ENCODE results near the gene TMTC2. TPM values are rescaled to one million over a fixed set of nuclear protein-coding genes. Genes with fewer than 3 reads are reported as not detected.

Gene TMTC2
- total and polyA plus RNA-seq, 2 donors (not counting 3 experiments of a cell fraction or from before 2014, with no cell fraction given), result 4.1 to 7.8 TPM

DNA sequence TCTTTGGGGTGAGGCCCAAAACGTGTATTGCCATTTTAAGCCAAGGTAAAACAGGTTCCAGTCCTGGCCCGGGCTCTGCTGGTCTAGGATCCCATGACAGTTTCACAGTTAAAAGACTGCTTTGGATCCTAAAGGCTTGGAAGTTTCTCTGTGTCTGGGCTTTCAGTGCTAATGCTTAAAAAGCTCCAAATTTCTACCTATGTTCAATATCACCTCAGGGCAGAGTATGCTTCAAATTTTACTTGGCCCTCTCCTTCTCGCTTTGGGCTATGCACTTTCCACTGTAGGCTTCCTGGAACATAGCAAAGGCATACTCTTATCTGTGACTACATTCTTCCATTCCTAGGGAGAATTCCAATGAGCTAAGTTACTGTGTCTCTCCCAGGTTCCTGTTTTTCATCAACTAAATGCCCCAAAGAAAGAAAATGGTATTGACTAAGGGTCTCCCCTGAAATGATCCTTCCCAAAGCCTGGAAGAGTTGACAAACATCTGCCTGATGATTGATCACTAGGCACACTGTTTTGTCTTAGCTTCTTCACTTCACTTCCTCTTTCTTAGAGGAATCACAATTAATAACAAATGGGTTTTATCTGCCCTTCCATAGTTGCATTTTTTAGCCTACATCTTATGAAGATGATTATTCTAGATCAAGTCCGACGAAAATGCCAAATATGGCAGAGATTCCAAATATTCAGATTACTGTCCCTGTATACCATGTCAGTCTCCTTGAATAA lies 79.4 kb downstream of the TMTC2 start:
- H3K9ac ChIP-seq (replicated peaks; ENCODE audit: extremely low read depth, insufficient read depth, low read length), result no peak overlapping the region
- BruUV-seq (replicated peaks), result no TSS peak
- no peaks in the 10 kb centered on the region for H3K9me3 ChIP-seq (replicated peaks; ENCODE audit: control insufficient read depth, insufficient read depth, low read length)
- H3K36me3 ChIP-seq (ENCODE audit: control insufficient read depth in 2 of 2, extremely low read depth in 1 of 2, insufficient read depth in 2 of 2, low read length in 2 of 2), result no peaks in the 10 kb centered on the region
- no peaks in the 10 kb centered on the region for H4K20me1 ChIP-seq (replicated peaks; ENCODE audit: control insufficient read depth, extremely low read depth, insufficient read depth, low read length)
- H3K4me1 ChIP-seq (ENCODE audit: control insufficient read depth, extremely low read depth, insufficient read depth, low read length), result no peaks in the 10 kb centered on the region
- H3K79me2 ChIP-seq (ENCODE audit: control insufficient read depth, insufficient read depth, low read length), result no peaks in the 10 kb centered on the region
- dilution Hi-C loops (cut with MboI; ENCODE audit: extremely low pct_ligation_motif_present, low sequenced_read_pairs), result no loop called here
- TF ChIP-seq, protein P1, sequence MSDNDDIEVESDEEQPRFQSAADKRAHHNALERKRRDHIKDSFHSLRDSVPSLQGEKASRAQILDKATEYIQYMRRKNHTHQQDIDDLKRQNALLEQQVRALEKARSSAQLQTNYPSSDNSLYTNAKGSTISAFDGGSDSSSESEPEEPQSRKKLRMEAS (IDR thresholded peaks at IDR 0.05; ENCODE audit: insufficient read depth, insufficient read length), result no peak
- TF ChIP-seq, protein P2, sequence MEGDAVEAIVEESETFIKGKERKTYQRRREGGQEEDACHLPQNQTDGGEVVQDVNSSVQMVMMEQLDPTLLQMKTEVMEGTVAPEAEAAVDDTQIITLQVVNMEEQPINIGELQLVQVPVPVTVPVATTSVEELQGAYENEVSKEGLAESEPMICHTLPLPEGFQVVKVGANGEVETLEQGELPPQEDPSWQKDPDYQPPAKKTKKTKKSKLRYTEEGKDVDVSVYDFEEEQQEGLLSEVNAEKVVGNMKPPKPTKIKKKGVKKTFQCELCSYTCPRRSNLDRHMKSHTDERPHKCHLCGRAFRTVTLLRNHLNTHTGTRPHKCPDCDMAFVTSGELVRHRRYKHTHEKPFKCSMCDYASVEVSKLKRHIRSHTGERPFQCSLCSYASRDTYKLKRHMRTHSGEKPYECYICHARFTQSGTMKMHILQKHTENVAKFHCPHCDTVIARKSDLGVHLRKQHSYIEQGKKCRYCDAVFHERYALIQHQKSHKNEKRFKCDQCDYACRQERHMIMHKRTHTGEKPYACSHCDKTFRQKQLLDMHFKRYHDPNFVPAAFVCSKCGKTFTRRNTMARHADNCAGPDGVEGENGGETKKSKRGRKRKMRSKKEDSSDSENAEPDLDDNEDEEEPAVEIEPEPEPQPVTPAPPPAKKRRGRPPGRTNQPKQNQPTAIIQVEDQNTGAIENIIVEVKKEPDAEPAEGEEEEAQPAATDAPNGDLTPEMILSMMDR (IDR thresholded peaks at IDR 0.05; ENCODE audit: extremely low read depth in 1 of 2, insufficient read depth in 1 of 2, low read depth in 1 of 2, low read length in 2 of 2), result no peak
- TF ChIP-seq MYC (IDR thresholded peaks at IDR 0.05; ENCODE audit: low read depth, low read length), result no peak
- TF ChIP-seq POLR2AphosphoS5 (IDR thresholded peaks at IDR 0.05; ENCODE audit: insufficient read depth, low read depth, low read length), result no peak
- no peak for TF ChIP-seq GATA2 (IDR thresholded peaks at IDR 0.05; ENCODE audit: insufficient read depth, insufficient read length, low read depth, low read length)
- no peak for TF ChIP-seq JUN (IDR thresholded peaks at IDR 0.05; ENCODE audit: borderline replicate concordance, insufficient read depth, insufficient read length, low read depth)
- TF ChIP-seq EZH2 (IDR thresholded peaks at IDR 0.05; ENCODE audit: borderline replicate concordance, low read depth, low read length, severe bottlenecking), result no peak
- no peak for TF ChIP-seq POLR2A (IDR thresholded peaks at IDR 0.05; ENCODE audit: low read depth, low read length)
- no peak for TF ChIP-seq FOS (IDR thresholded peaks at IDR 0.05; ENCODE audit: borderline replicate concordance, insufficient read depth, low read length)
- DNase-seq (ENCODE audit: low read depth, low spot score) (no peak), FAIRE-seq (no peak)
- no peak overlapping the region for H3K4me3 ChIP-seq (replicated peaks in 1 of 3; ENCODE audit: insufficient read depth in 1 of 3, low read depth in 1 of 3, low read length in 3 of 3)
- POLR2A ChIA-PET, result no interaction called here
- intact Hi-C loops (cut with micrococcal nuclease), result no loop called here
- H3K27ac ChIP-seq (ENCODE audit: insufficient read depth, low read depth, low read length), result no peak overlapping the region
- H3K9me1 ChIP-seq (replicated peaks; ENCODE audit: control insufficient read depth, extremely low read depth, insufficient read depth, low read length), result no peaks in the 10 kb centered on the region
- CTCF ChIA-PET, result no interaction called here
- H2AFZ ChIP-seq (ENCODE audit: low read depth, low read length), result no peak overlapping the region
- H3K4me2 ChIP-seq (ENCODE audit: insufficient read depth, low read length), result no peak overlapping the region
- H3K27me3 ChIP-seq (ENCODE audit: control insufficient read depth in 2 of 2, insufficient read depth in 2 of 2, low read length in 2 of 2), result no peaks in the 10 kb centered on the region
